Measurements from ENCODE around the gene TP53I11. TPM values are rescaled to one million over a fixed set of nuclear protein-coding genes. Genes with fewer than 3 reads are reported as not detected.

TP53I11 gene
- total RNA-seq, 1 experiment from 2014 or later = 46.9 TPM

GRCh38 chr11:44980533-44981427 lies 30.1 kb upstream of the TP53I11 start:
- no peaks in the 10 kb centered on the region for H3K36me3 ChIP-seq (ENCODE audit: control insufficient read depth in 1 of 2, insufficient read depth in 2 of 2, low read length in 2 of 2)
- intact Hi-C loops (cut with micrococcal nuclease) = no loop called here
- H3K4me1 ChIP-seq (ENCODE audit: control insufficient read depth in 1 of 2, insufficient read depth in 2 of 2, low read length in 2 of 2) = peaks cover 15 to 20% of the 10 kb centered on the region in 2 experiments
- H3K4me2 ChIP-seq (ENCODE audit: low read length) = no peak overlapping the region
- H3K9me3 ChIP-seq (ENCODE audit: control insufficient read depth in 1 of 2, insufficient read depth in 1 of 2, low read depth in 1 of 2, low read length in 2 of 2) = no peaks in the 10 kb centered on the region
- ChIA-PET CTCF (no interaction called here), POLR2A (no interaction called here), RAD21 (ENCODE audit: low non-redundant PET in 1 of 2, low total read pairs in 2 of 2, uncharacterized antibody in 2 of 2, unreplicated experiment in 2 of 2) (no interaction called here)
- no peaks in the 10 kb centered on the region for H4K20me1 ChIP-seq (ENCODE audit: insufficient read depth)
- no peak overlapping the region for H2AFZ ChIP-seq (ENCODE audit: low read depth, low read length, poor library complexity, severe bottlenecking)
- H3K9me2 ChIP-seq (ENCODE audit: insufficient read depth) = no peaks in the 10 kb centered on the region
- H3K4me3 ChIP-seq (replicated peaks in 1 of 2; ENCODE audit: low read depth in 1 of 2, low read length in 2 of 2) = no peak overlapping the region
- no peak for ATAC-seq
- no peak overlapping the region for H3K27ac ChIP-seq (ENCODE audit: low read depth, low read length)
- DNase-seq (ENCODE audit: low read depth, low spot score) = no peak
- BruUV-seq (replicated peaks) = no TSS peak
- peaks cover 2% of the 10 kb centered on the region; the same call in 1 of the 2 replicates for H3K27me3 ChIP-seq (ENCODE audit: insufficient read depth, low read length)
- TF ChIP-seq SRF (IDR thresholded peaks at IDR 0.05; ENCODE audit: low read depth) (no peak), EZH2 (IDR thresholded peaks at IDR 0.05) (no peak), ZNF274 (IDR thresholded peaks at IDR 0.05; ENCODE audit: low read depth, low read length) (no peak), YY1 (IDR thresholded peaks at IDR 0.05; ENCODE audit: extremely low read depth, insufficient replicate concordance, low read depth, low read length) (no peak), EZH2phosphoT487 (IDR thresholded peaks at IDR 0.05; ENCODE audit: borderline replicate concordance) (no peak), RAD21 (IDR thresholded peaks at IDR 0.05; ENCODE audit: low read depth) (no peak), ELF1 (IDR thresholded peaks at IDR 0.05; ENCODE audit: borderline replicate concordance, low read depth) (no peak), SIN3A (IDR thresholded peaks at IDR 0.05; ENCODE audit: low read depth) (no peak), EGR1 (IDR thresholded peaks at IDR 0.05; ENCODE audit: low read depth) (no peak), REST (IDR thresholded peaks at IDR 0.05; ENCODE audit: low read depth) (no peak), FOSL1 (IDR thresholded peaks at IDR 0.05; ENCODE audit: low read depth) (no peak), CBX3 (IDR thresholded peaks at IDR 0.05; ENCODE audit: low read depth) (no peak), POLR2AphosphoS5 (IDR thresholded peaks at IDR 0.05; ENCODE audit: low read depth, low read length) (no peak)
- TF ChIP-seq, protein P1, sequence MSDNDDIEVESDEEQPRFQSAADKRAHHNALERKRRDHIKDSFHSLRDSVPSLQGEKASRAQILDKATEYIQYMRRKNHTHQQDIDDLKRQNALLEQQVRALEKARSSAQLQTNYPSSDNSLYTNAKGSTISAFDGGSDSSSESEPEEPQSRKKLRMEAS (IDR thresholded peaks at IDR 0.05) = no peak
- TF ChIP-seq, protein P2, sequence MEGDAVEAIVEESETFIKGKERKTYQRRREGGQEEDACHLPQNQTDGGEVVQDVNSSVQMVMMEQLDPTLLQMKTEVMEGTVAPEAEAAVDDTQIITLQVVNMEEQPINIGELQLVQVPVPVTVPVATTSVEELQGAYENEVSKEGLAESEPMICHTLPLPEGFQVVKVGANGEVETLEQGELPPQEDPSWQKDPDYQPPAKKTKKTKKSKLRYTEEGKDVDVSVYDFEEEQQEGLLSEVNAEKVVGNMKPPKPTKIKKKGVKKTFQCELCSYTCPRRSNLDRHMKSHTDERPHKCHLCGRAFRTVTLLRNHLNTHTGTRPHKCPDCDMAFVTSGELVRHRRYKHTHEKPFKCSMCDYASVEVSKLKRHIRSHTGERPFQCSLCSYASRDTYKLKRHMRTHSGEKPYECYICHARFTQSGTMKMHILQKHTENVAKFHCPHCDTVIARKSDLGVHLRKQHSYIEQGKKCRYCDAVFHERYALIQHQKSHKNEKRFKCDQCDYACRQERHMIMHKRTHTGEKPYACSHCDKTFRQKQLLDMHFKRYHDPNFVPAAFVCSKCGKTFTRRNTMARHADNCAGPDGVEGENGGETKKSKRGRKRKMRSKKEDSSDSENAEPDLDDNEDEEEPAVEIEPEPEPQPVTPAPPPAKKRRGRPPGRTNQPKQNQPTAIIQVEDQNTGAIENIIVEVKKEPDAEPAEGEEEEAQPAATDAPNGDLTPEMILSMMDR (IDR thresholded peaks at IDR 0.05 in 2 of 3, conservative IDR thresholded peaks at IDR 0.05 in 1 of 3; ENCODE audit: borderline replicate concordance in 1 of 3, insufficient read depth in 1 of 3, low read depth in 2 of 3, low read length in 2 of 3) = no peak
- no peak overlapping the region for H3K9ac ChIP-seq (ENCODE audit: low read length)
- no peaks in the 10 kb centered on the region for H3K79me2 ChIP-seq (ENCODE audit: insufficient read depth, low read length)

Data from HCT116 (cell line).